Upper lobe of right lung (tissue), 1 donor: ENCODE results near the gene FOXP1. TPM values are rescaled to one million over a fixed set of nuclear protein-coding genes. Genes with fewer than 3 reads are reported as not detected.

Experiments used
- ATAC-seq: fragments of 200-7000 bp; cut with Tn5 transposase; one replicate; pipeline ENCODE4 v1.9.1; 2020; ENCODE audit warnings: mild to moderate bottlenecking, moderate library complexity
- DNase-seq: peaks from one replicate; pipeline ENCODE4 v3.0.0-alpha.2; 2020
- H3K27ac ChIP-seq: fragments of 200-600 bp; one replicate; pipeline ENCODE4 v1.8.0; 2022
- H3K27me3 ChIP-seq: fragments of 200-600 bp; one replicate; pipeline ENCODE4 v1.8.0; 2022; ENCODE audit warnings: mild to moderate bottlenecking
- H3K36me3 ChIP-seq: fragments of 200-600 bp; one replicate; pipeline ENCODE4 v1.8.0; 2022
- H3K4me1 ChIP-seq: fragments of 200-600 bp; one replicate; pipeline ENCODE4 v1.8.0; 2022
- H3K4me3 ChIP-seq: fragments of 200-600 bp; one replicate; pipeline ENCODE4 v1.8.0; 2022; ENCODE audit warnings: mild to moderate bottlenecking
- H3K9me3 ChIP-seq: fragments of 200-600 bp; one replicate; pipeline ENCODE4 v1.8.0; 2022
- CTCF ChIP-seq: fragments of 200-600 bp; IDR thresholded peaks from one replicate; pipeline ENCODE4 v1.8.0; 2022; ENCODE audit warnings: antibody characterized with exemption
- intact Hi-C: fragments of 100-400 bp; cut with DNase I; formaldehyde crosslinking; loops from one replicate; pipeline ENCODE4 v1.11.0; 2022
- total RNA-seq: library from RNA; stranded (reverse); fragmentation: NEBNext Ultra II Directional; extraction: Animal tissue kit (Norgen Biotek cat#: 25700); gene quantifications from one replicate; pipeline ENCODE4 v1.2.1, GENCODE V29; 2021
- donor health status: DM: no; HTN: yes; CAD: no; lungs with severe emphysema.

The FOXP1 gene
- total RNA-seq, 1 donor from 2014 or later, result 140 TPM

DNA sequence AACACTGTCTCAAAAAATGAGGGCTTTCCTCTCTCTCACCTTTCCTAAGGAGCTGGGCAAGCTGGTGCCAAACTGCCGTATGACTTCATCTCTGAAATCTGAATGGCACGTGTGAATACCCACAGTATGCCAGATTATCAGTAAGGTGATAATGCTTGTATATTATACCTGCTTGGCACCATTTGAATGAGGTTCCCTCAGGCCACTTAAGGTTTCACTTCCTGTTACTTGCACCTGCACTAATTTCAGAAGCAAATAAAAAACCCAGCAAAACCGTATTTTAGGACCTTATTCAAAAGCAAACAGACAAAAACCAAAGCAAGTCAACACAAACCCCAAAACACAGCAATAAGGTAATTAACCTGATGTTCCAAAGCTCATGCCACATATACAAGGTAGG lies 19.7 kb downstream of the FOXP1 start:
- intact Hi-C loops, result no loop called here
- H3K4me1 ChIP-seq, result no peaks in the 10 kb centered on the region
- ATAC-seq (no peak), DNase-seq (no peak)
- H3K27ac ChIP-seq, result no peak overlapping the region
- no peaks in the 10 kb centered on the region for H3K9me3 ChIP-seq
- H3K27me3 ChIP-seq, result no peaks in the 10 kb centered on the region
- peaks cover 5% of the 10 kb centered on the region for H3K36me3 ChIP-seq
- no peak for TF ChIP-seq CTCF
- no peak overlapping the region for H3K4me3 ChIP-seq

DNA sequence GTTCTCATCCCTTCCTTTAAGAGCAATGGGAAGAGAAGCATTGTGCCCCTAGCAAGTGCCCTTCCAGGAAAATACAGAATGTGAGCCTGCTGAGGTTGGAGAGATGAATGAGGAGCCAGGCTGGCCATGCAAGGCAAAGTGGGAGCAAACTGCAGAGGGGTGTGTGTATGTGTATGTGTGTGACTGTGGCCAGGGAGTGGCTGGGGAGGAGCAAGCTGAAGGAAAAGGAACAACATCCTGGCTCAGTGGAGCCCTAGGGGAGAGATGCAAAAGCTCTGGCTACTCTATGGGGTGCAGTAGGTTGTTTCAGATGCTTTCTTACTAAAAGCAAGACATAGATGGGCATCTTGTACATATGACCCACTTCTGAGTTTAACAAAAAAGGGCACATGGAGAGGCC lies 20.6 kb downstream of the FOXP1 start:
- no peaks in the 10 kb centered on the region for H3K27me3 ChIP-seq
- H3K27ac ChIP-seq, result no peak overlapping the region
- DNase-seq (no peak), ATAC-seq (peak; percentile 21)
- H3K36me3 ChIP-seq, result peaks cover 5% of the 10 kb centered on the region
- no peak overlapping the region for H3K4me3 ChIP-seq
- TF ChIP-seq CTCF, result no peak
- no peaks in the 10 kb centered on the region for H3K9me3 ChIP-seq
- H3K4me1 ChIP-seq, result no peaks in the 10 kb centered on the region
- intact Hi-C loops, result no loop called here

- intact Hi-C loops, result no loop called here
- no peak for ATAC-seq
- DNase-seq, result no peak
- H3K4me1 ChIP-seq, result no peaks in the 10 kb centered on the region
- TF ChIP-seq CTCF, result no peak
- H3K4me3 ChIP-seq, result no peak overlapping the region
- no peaks in the 10 kb centered on the region for H3K27me3 ChIP-seq
- no peaks in the 10 kb centered on the region for H3K9me3 ChIP-seq
- H3K27ac ChIP-seq, result no peak overlapping the region
- H3K36me3 ChIP-seq, result no peaks in the 10 kb centered on the region
Measured at GRCh38 chr3:71560665-71561064, 22.9 kb downstream of the FOXP1 start.

- intact Hi-C loops, result no loop called here
Measured at GRCh38 chr3:71559578-71560162, 23.9 kb downstream of the FOXP1 start.

DNA sequence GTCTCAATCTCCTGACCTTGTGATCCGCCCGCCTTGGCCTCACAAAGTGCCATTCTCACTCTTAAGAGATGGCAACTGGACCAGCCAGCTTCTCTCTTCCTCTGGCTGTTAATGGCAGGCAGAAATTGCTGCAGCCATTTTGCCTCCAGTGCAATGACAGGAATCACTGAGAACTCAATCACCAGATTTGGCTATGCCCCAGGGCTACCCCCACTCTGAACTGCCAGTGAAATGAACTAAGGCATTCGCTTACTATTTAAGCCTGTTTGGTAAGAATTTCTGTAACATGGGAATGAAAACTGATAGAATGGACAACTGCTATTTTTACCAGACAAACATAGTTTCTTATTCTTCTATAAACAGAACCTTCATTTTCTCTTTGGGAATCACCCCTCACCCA lies 24.5 kb downstream of the FOXP1 start:
- no peak for DNase-seq
- no peak for TF ChIP-seq CTCF
- no peaks in the 10 kb centered on the region for H3K9me3 ChIP-seq
- no peaks in the 10 kb centered on the region for H3K36me3 ChIP-seq
- intact Hi-C loops, result no loop called here
- H3K4me1 ChIP-seq, result no peaks in the 10 kb centered on the region
- H3K4me3 ChIP-seq, result no peak overlapping the region
- no peak overlapping the region for H3K27ac ChIP-seq
- H3K27me3 ChIP-seq, result no peaks in the 10 kb centered on the region
- no peak for ATAC-seq

More at GRCh38 chr3:71559578-71560162, 23.9 kb downstream of the FOXP1 start:
- Histone ChIP-seq H3K27ac (no peak overlapping the region), H3K4me3 (no peak overlapping the region), H3K4me1 (no peaks in the 10 kb centered on the region), H3K36me3 (no peaks in the 10 kb centered on the region), H3K27me3 (no peaks in the 10 kb centered on the region), H3K9me3 (no peaks in the 10 kb centered on the region)
- DNase-seq (no peak), ATAC-seq (no peak)
- no peak for TF ChIP-seq CTCF

DNA sequence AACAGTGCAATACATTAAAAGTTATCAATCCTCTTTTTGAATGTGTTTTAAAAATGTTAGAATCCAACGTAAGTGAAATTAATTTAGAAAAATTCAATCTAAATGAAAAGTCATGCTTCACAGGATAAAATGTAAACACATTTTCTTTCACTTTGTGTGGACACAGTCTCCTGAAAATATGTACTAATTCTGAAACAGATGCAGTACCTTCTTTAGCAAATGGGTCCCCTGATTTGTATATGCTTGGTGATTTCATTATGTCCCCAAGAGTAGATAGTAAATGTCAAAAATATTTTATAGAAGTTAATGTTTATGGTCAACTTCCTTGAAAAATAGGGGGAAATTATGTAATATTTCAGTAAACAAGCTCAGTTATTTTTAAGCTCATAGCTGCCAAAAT lies 28.9 kb downstream of the FOXP1 start:
- no peaks in the 10 kb centered on the region for H3K9me3 ChIP-seq
- no peaks in the 10 kb centered on the region for H3K36me3 ChIP-seq
- TF ChIP-seq CTCF, result no peak
- ATAC-seq (no peak), DNase-seq (no peak)
- no peaks in the 10 kb centered on the region for H3K27me3 ChIP-seq
- H3K4me3 ChIP-seq, result no peak overlapping the region
- intact Hi-C loops, result no loop called here
- no peak overlapping the region for H3K27ac ChIP-seq
- peaks cover 6% of the 10 kb centered on the region for H3K4me1 ChIP-seq
